Keratinocyte (primary cell): ENCODE measurements around the gene PUM1.

Experiments used
- EZH2 ChIP-seq: IDR thresholded peaks from one replicate; pipeline ENCODE4 v1.6.1; 2012; ENCODE audit warnings: inconsistent platforms, mild to moderate bottlenecking, low read length, moderate library complexity
- TF ChIP-seq, protein P1 (sequence below), 3 experiments: IDR thresholded peaks in 1 of 3; conservative IDR thresholded peaks in 1 of 3; optimal IDR thresholded peaks in 1 of 3; 2 replicates in 2 of 3; 3 replicates in 1 of 3; pipeline versions ENCODE3 to v1.5.1; 2011; ENCODE audit warnings: low read length in 3 of 3, mild to moderate bottlenecking in 3 of 3, moderate library complexity in 2 of 3, control low read depth in 1 of 3, inconsistent platforms in 1 of 3; ENCODE audit not compliant: insufficient read depth in 2 of 3; ENCODE audit errors: extremely low read depth in 1 of 3

DNA sequence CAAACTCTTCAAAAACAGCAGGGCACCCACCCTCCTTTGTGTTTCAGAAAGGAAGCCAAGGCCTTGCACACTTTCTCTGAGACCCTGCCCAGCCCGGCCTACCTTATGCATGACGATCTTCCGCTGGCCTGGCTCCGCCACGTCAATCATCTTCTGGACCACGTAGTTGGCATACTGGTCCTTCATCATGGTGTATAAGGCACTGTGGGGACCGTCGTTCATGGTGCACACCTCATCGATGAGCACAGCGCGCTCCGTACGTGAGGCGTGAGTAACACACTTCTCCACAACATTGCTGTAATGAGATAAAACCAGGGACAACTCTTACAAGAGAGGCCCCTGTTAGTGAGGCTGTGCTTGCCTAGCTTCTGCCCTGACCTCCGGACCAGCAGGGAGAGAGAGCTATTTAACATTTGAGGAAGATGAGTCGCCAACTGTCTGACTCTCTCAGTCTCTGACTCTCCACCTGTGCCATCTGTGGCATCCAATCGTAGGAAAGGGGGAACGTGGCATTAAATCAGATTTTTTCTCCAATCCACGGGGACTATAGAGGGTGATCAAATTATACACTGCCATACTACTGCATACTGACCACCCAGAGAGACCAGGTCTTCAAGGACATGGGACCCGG, 128.9 kb downstream of the PUM1 start:
- TF ChIP-seq, protein P1, sequence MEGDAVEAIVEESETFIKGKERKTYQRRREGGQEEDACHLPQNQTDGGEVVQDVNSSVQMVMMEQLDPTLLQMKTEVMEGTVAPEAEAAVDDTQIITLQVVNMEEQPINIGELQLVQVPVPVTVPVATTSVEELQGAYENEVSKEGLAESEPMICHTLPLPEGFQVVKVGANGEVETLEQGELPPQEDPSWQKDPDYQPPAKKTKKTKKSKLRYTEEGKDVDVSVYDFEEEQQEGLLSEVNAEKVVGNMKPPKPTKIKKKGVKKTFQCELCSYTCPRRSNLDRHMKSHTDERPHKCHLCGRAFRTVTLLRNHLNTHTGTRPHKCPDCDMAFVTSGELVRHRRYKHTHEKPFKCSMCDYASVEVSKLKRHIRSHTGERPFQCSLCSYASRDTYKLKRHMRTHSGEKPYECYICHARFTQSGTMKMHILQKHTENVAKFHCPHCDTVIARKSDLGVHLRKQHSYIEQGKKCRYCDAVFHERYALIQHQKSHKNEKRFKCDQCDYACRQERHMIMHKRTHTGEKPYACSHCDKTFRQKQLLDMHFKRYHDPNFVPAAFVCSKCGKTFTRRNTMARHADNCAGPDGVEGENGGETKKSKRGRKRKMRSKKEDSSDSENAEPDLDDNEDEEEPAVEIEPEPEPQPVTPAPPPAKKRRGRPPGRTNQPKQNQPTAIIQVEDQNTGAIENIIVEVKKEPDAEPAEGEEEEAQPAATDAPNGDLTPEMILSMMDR (optimal IDR thresholded peaks at IDR 0.05 in 1 of 3, IDR thresholded peaks at IDR 0.05 in 1 of 3, conservative IDR thresholded peaks at IDR 0.05 in 1 of 3; ENCODE audit: extremely low read depth in 1 of 3, insufficient read depth in 2 of 3, low read length in 3 of 3): no peak
- no peak for TF ChIP-seq EZH2
